Stimulated activated naive CD8-positive, alpha-beta T cell treated with anti-CD3 and anti-CD28 coated beads, Interleukin-15, Interleukin-2, amounts not matched to agents 100 U/mL and 50 U/mL, for 24 hours (primary cell): ENCODE data around the gene GFER.
"Not testable (repeated sequence)": the region's sequence is repeated elsewhere in the genome, so short reads cannot be mapped to it uniquely, and the experiment has no call there.

Experiments
- ATAC-seq: fragments of 150-1000 bp; cut with Tn5 transposase; one replicate; pipeline ENCODE4 v1.10.0; 2021
- DNase-seq: peaks from one replicate; pipeline ENCODE4 v3.0.0; 2021

Gene GFER

GRCh38 chr16:1957434-1958142, 26.4 kb upstream of the GFER start:
- not testable (repeated sequence) for DNase-seq, ATAC-seq

GRCh38 chr16:1958143-1958491, 25.9 kb upstream of the GFER start:
- not testable (repeated sequence) for DNase-seq, ATAC-seq

GRCh38 chr16:1958715-1959268, 25.2 kb upstream of the GFER start:
- no peak for DNase-seq
- no peak for ATAC-seq

- DNase-seq (peak; percentile 97), ATAC-seq (peak; percentile 75)
Observed at GRCh38 chr16:1959269-1960039, 24.5 kb upstream of the GFER start, which contains the start of gene NDUFB10. Gene NDUFB10 (plus strand): TSS chr16:1959538. CDS start chr16:1959625, 87 bp downstream.

- DNase-seq, result peak; percentile 67
- peak; percentile 21 for ATAC-seq
Observed at GRCh38 chr16:1960665-1961630, 23.0 kb upstream of the GFER start.

GRCh38 chr16:1961651-1962067, 22.3 kb upstream of the GFER start:
- DNase-seq, result peak; percentile 49
- no peak for ATAC-seq

- not testable (repeated sequence) for ATAC-seq, DNase-seq
Observed at GRCh38 chr16:1962161-1963153, 21.5 kb upstream of the GFER start.

GRCh38 chr16:1963806-1964505, 20.0 kb upstream of the GFER start:
- DNase-seq, result peak; percentile 43
- peak; percentile 0 for ATAC-seq

- ATAC-seq (peak; percentile 85), DNase-seq (peak; percentile 99)
Observed at GRCh38 chr16:1964506-1965395, 19.2 kb upstream of the GFER start, which contains the start of gene RPS2. Gene RPS2 (minus strand): TSS chr16:1964826. CDS start chr16:1964625, 201 bp downstream.

GRCh38 chr16:1965396-1966001, 18.5 kb upstream of the GFER start:
- no peak for ATAC-seq

GRCh38 chr16:1966460-1966859, 17.5 kb upstream of the GFER start, which contains the start of gene RNF151:
Gene RNF151 (plus strand): TSS chr16:1966856. CDS start chr16:1966882, 26 bp downstream.
- DNase-seq, result no peak
- no peak for ATAC-seq

More at GRCh38 chr16:1965396-1966001, 18.5 kb upstream of the GFER start:
- DNase-seq, result peak; percentile 23

GRCh38 chr16:1968146-1968953, 15.6 kb upstream of the GFER start:
- no peak for ATAC-seq

GRCh38 chr16:1971796-1972489, 12.1 kb upstream of the GFER start, which contains the start of gene TBL3:
Gene TBL3 (plus strand): TSS chr16:1972053. CDS start chr16:1972165, 112 bp downstream.
- ATAC-seq (peak; percentile 94), DNase-seq (peak; percentile 98)

More at GRCh38 chr16:1968146-1968953, 15.6 kb upstream of the GFER start:
- no peak for DNase-seq

- DNase-seq, result peak; percentile 30
- ATAC-seq, result no peak
Observed at GRCh38 chr16:1972490-1972877, 11.5 kb upstream of the GFER start.

GRCh38 chr16:1973461-1974156, 10.4 kb upstream of the GFER start:
- no peak for ATAC-seq
- no peak for DNase-seq
